Esophagus squamous epithelium (tissue), 4 donors: Measurements from ENCODE around the gene MT2A.

ENCODE experiments used
- CTCF ChIP-seq, 6 experiments: fragments of 450-650 bp in 4 of 6; fragments of 200-600 bp in 2 of 6; sonication (generic) in 2 of 6; IDR thresholded peaks; one replicate each; pipeline ENCODE4 v1.5.1; 2016 to 2019; ENCODE audit warnings: antibody characterized with exemption in 6 of 6, mild to moderate bottlenecking in 4 of 6, moderate library complexity in 4 of 6
- POLR2A ChIP-seq, 4 donors: fragments of 450-650 bp; IDR thresholded peaks; one replicate each; pipeline ENCODE4 v1.6.1; 2017; ENCODE audit warnings: antibody characterized with exemption in 4 of 4, mild to moderate bottlenecking in 4 of 4, moderate library complexity in 3 of 4

- TF ChIP-seq CTCF (IDR thresholded peaks at IDR 0.05) (no peak), POLR2A (IDR thresholded peaks at IDR 0.05) (no peak)
Observed at GRCh38 chr16:56593573-56594291, 14.7 kb upstream of the MT2A start.
